HG03520 (cell line): ENCODE results near the gene NSUN2.
"Not testable (repeated sequence)": the region's sequence is repeated elsewhere in the genome, so short reads cannot be mapped to it uniquely, and the experiment has no call there.

Source experiments
- ATAC-seq: cut with Tn5 transposase; IDR thresholded peaks from one replicate; pipeline ENCODE4 v1.9.1; 2021; ENCODE audit warnings: mild to moderate bottlenecking, moderate library complexity; ENCODE audit not compliant: unreplicated experiment

NSUN2 gene

DNA sequence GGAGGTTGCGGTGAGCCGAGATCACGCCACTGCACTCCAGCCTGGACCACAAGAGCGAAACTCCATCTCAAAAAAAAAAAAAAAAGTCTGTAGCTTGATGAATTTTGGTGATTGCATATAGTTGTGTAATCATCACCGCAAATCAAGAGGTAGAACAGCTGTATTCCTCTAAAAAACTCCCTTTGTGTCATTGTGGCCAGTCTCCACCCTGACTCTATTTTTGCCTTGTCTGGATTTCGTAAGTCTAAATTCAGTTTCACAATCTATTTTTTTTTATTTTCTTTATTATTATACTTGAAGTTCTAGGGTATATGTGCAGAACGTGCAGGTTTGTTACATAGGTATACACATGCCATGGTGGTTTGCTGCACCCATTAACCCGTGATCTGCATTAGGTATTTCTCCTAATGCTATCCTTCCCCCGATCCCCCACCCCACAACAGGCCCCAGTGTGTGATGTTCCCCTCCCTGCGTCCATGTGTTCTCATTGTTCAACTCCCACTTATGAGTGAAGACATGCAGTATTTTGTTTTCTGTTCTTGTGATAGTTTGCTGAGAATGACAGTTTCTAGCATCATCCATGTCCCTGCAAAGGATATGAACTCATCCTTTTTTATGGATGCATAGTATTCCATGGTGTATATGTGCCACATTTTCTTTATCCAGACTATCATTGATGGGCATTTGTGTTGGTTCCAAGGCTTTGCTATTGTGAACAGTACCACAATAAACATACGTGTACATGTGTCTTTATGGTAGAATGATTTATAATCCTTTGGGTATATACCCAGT is 12.9 kb upstream of the NSUN2 start:
- ATAC-seq: not testable (repeated sequence)

DNA sequence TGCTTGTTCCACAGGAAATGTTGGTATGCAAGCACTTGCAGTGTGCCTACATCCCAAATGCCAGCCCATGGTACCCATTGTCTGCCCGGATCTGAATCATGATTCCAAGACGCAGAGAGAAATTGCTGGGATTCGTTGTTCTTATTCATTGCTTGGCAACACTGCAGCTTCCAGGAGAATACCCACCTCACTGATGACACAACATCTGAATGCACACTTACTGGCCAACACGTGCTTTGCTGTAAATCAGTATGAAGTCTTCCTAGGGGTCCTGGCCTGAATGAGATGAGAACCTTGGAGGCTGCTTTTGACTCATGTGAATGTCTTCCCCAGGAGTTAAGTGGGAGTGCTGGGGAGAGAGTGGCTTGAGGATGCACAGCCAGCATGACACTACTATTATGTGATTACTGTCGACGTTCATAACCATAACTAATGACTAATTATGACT is 12.0 kb upstream of the NSUN2 start:
- no peak for ATAC-seq

DNA sequence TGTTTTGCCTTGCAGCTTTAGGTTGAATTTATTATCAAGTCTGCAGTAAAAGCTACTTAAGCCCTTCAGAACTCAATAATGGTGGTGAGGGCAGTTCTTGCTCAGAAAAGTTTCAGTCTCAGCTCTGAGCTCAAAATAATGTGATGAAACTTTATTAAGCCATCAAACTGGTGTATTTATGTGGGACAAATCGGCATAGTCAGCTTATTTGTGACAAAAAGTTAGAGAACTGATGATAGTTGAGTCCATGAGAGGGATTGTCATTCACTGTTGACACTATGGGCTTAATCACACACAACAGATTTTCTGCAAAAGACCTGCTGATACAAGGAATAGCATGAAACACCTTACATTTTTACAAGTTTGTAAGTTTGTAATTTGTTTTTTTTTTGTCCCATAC is 9.8 kb upstream of the NSUN2 start:
- no peak for ATAC-seq

DNA sequence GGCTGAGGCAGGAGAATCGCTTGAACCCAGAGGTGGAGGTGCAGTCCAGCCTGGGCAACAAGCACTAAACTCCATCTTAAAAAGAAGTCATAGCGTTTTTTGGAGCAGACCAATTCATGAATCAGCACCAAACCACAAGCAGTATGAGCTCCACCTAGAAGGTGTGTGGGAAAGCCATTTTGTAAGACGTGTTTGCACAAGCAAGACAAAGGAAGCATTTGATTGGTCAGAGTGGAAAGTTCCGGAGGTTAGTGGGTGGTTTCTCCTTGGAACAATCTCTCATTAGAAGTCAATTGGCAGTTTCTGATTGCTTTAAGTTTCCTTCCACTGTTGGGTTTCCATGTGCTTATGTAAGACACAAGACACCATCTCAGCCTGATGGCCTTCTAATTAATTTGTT is 5.4 kb upstream of the NSUN2 start:
- no peak for ATAC-seq

GRCh38 chr5:6637590-6637989 is 4.7 kb upstream of the NSUN2 start:
- no peak for ATAC-seq

- no peak for ATAC-seq
These were observed 4.2 kb upstream of the NSUN2 start for GRCh38 chr5:6637022-6637421.

DNA sequence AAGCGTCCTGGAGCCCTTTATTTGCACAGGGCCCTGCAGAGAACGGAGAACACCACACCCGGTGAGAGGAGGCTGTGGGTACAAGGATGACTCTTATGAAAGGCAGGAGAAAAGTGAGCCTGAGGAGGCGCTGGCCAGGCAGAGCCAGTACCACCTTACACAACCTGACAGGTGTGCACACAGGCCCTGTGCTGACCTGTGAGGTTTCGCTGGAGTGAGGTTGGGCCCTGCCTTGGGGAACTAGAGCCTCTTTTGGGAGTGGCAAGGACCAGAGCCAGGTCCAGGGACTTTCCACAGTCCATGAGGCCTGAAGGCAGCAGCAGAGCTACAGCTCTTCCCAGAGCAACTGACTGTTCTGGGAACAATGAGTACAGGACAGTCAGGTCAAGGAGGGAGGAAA is 3.4 kb upstream of the NSUN2 start:
- no peak for ATAC-seq

DNA sequence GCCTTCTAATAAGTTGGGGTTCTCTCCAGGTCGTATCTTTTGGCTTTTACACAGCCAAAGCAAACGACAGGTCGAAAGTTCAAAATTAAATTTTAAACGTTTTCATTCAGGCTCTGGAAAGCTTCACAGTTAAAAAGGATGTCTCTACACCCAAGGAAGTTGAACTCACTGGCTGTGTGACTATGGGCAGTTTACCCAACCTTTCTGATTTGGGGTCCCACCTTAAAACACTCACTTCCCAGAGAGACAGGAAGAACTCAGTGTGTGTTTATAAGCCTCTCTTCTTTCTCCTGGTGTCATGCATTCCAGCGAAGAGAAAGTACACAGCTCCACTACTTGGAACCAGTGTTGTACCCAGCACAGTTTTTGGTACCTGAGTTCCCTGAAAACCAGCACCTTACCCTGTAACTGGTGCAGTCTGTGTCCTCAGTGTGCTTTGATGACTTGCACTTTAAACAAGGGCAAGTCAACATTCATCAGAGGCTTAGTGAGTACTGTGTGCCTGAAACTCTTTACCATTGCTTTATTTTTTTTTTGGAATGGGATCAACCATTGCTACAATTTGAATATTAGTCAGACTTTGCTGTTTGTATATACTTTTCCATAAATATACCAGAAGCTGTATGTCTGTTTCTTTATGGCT is 2.1 kb upstream of the NSUN2 start:
- ATAC-seq: no peak

- no peak for ATAC-seq
These were observed 1.5 kb upstream of the NSUN2 start for GRCh38 chr5:6634306-6634705.

GRCh38 chr5:6633469-6634245 is 813 bp upstream of the NSUN2 start:
- ATAC-seq: peak; percentile 44

DNA sequence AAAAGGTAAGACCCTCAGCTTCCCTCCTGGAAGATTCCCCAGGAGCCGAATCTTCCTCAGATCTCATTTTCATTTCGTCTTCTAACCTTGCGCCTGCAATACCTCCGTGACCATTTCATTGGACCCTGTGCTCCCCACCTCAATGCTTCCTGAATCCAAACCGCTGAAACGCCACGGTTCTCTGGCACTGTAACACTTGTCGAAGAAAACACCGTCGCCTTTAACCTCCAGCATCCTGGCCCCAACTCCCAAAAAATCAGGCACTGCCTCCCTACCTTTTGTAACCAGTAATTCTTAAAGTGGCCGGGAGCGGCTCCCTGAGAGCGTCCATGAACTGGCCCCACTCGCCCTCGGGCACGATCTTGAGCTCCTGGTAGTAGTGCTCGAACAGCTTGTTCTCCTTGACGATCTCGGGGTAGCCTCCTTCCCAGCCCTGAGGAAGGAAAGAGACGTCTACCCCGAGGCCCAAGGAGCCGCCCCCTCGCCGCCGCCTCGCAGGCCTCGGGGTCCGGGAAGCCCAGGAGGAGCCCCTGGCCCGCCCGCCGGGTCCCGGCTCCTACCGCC is 438 bp downstream of the NSUN2 start:
- peak; percentile 13 for ATAC-seq

DNA sequence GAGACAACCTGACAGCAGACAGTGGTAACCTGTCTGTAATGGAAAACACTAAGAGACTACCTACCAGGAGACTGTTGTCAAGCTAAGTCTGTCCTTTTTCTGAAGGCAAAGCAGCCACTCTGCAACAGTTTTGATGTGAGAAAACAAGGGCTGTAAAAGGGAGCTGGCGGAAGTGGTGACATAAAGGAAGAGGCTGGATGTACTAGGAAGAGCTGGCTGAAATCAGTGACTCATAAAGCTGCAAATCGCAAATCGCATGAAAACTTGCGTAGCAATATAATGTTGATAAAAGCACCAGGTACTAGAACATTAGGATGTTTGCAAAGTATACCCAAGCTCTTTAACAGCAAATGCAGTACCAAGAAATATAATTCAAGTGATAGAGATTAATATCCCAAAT is 1.4 kb downstream of the NSUN2 start:
- ATAC-seq: no peak

- no peak for ATAC-seq
These were observed 6.3 kb downstream of the NSUN2 start for GRCh38 chr5:6626508-6626907.

- ATAC-seq: no peak
These were observed 8.9 kb downstream of the NSUN2 start for GRCh38 chr5:6623941-6624340.

DNA sequence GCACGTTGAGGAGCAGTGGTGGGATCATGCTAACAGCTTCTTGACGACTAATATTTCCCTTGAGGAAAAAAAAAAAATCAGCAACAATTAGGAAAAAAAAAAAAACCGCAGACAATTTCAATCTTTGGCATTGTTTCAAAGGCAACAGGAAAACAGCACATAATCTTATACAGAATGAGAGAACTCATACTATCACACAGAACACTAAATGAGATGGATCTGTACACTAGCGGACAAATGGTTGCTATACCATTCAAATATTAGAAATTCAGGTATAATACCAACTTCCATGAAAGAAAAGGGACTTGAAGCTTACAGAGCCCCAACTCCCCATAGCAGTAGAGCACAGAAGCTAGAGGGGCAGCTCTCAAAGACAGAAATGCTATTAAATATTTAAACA is 9.6 kb downstream of the NSUN2 start:
- ATAC-seq: no peak

- no peak for ATAC-seq
These were observed 16.2 kb downstream of the NSUN2 start for GRCh38 chr5:6616632-6617031.

DNA sequence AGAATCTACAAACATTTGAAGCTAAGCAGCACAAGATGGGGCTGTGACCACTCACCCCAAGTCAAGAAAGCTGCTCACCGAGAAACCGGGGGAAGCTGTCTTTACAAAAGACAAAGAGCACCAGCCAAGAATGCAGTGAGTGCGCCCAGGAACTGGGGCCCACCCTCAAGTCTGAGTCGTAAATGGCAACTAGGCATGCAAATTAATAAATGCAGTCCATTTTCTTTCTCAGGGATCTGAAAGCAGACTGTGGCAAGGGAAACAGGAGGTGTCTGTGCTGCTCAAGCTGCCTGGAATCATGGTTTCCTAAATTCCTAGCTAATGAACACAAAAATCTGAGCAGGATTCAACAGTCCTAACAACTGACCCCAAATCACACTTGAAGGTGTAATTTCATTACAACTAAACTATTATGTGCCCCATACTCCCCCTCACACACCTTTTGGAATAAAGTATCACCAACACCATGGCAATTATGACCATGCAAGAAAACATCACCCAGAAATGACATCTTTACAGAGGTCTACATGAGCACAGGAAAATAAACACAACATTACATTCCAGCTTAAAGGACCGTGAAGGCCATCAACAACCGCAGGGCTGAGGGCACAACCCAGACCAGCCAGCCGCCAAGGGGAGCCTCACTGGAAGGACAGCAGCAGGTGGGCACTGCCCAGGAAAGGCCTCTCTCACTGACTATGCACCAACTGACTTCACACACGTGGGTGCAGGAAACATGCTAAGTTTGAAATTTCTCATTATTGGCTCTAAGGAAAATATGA is 17.6 kb downstream of the NSUN2 start:
- no peak for ATAC-seq

DNA sequence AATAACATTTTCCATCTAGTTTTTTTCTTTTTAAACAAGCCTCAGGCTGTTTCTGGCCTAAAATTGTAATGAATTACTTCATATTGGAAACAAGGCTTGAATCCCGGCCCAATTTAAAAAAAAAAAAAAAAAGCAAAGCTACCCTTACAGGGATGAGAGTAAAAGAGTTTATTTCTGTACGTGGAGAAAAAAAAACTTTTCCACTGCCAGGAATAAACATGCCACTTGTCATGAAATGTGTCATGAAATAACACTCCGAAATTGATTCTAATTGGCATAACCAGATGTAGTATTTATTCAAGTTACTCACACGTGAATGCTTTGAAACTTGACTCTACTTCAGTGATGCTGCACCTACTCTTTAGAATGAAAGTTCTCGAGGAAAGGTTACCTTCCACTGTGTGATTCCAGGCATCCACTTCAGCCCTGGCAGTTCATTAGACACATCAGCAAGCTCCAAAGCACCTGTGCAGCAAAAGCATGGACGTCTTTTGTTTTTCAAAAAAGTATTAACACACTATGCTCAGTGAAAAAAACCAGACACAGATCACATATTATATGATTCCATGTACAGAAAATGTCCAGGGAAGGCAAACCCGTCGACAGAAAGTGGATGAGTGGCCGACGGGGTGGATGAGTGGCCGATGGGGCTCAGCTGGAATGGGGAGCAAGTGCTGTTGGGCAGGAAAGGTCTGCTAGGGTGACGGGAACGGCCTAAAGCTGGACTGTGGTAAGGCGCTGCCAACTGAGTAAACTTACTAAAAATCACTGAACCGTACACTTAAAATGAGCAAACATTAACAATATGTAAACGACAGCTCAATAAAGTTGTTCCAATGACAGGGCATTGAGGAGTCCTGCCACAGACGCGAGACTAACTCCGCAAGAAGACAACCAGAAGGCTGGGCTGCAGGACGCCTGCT is 21.2 kb downstream of the NSUN2 start:
- no peak for ATAC-seq

DNA sequence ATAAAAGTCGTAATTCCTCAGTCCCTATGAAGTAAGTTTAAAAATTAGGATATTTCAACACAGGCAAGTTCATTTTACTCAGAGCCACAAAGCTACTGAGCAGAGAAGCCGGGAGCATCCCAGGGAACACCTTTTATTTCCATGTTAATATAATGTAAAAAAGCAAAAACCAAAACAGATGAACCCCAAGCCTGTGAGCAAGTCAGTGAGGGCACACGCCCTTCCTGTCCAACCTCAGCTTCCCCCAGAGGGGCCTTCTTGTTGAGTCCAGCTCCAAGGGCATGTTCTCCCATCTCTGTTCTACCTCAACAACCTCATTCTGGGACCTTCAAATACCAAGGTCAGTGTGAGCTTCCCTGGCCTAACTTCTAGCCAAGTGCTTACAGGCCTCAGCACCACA is 24.8 kb downstream of the NSUN2 start:
- no peak for ATAC-seq

DNA sequence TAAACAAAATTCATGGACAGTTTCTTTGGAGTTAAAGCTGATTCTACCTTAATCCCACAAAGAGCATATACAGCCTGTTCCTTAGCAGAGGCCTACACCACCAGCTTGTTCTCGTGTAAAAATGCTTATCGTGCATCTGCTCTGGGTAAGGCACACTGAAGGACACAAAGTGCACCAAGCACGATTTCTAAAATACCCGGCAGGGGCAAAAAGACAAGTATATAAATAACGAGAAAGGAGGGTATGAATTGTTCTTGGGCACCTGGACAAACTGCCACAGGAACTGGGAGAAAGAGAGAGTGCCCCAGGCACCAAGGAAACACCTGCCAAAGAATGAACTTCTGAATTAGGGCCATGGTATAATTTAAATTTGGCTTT is 25.3 kb downstream of the NSUN2 start:
- no peak for ATAC-seq
